HepG2 (cell line): ENCODE measurements around the gene OAF.

ENCODE experiments used
- GLI4 ChIP-seq: sonication (generic); formaldehyde crosslinking; IDR thresholded peaks from 2 replicates; pipeline ENCODE4 v1.5.1; 2020; ENCODE audit warnings: missing genetic modification reagents, mild to moderate bottlenecking, moderate library complexity, borderline replicate concordance
- GPN1 ChIP-seq: sonication (generic); formaldehyde crosslinking; IDR thresholded peaks from 2 replicates; pipeline ENCODE4 v1.5.1; 2020; ENCODE audit warnings: missing genetic modification reagents, borderline replicate concordance
- MBNL3 ChIP-seq: fragments of 250-450 bp; sonication (Bioruptor Pico); conservative IDR thresholded peaks from 2 replicates; pipeline ENCODE4 v1.8.0; 2022; ENCODE audit warnings: mild to moderate bottlenecking, inconsistent platforms
- PHB2 ChIP-seq: fragments of 450-650 bp; IDR thresholded peaks from 2 replicates; pipeline ENCODE4 v1.6.1; 2018; ENCODE audit not compliant: partially characterized antibody
- POLR2A ChIP-seq, 2 experiments: IDR thresholded peaks; 2 replicates each; pipeline ENCODE4 v1.6.1; 2011; ENCODE audit warnings: low read depth in 2 of 2, low read length in 2 of 2, mild to moderate bottlenecking in 1 of 2, moderate library complexity in 1 of 2; ENCODE audit not compliant: insufficient read depth in 1 of 2
- REPIN1 ChIP-seq: sonication (generic); formaldehyde crosslinking; IDR thresholded peaks from 2 replicates; pipeline ENCODE4 v1.8.0; 2022; ENCODE audit warnings: missing genetic modification reagents, low read depth, mild to moderate bottlenecking, borderline replicate concordance
- SMAD9 ChIP-seq: sonication (generic); formaldehyde crosslinking; IDR thresholded peaks from 2 replicates; pipeline ENCODE4 v1.5.1; 2020; ENCODE audit warnings: mild to moderate bottlenecking, missing genetic modification reagents
- ZBTB7A ChIP-seq: sonication (generic); formaldehyde crosslinking; IDR thresholded peaks from 2 replicates; pipeline ENCODE4 v1.8.0; 2022; ENCODE audit warnings: mild to moderate bottlenecking, missing genetic modification reagents
- ZNF546 ChIP-seq: sonication (generic); formaldehyde crosslinking; conservative IDR thresholded peaks from 2 replicates; pipeline ENCODE4 v1.8.1; 2023; ENCODE audit warnings: mild to moderate bottlenecking, missing genetic modification reagents
- TF ChIP-seq, protein P1 (sequence below): sonication (generic); formaldehyde crosslinking; IDR thresholded peaks from 2 replicates; pipeline ENCODE4 v1.4.0; 2020; ENCODE audit warnings: missing genetic modification reagents
- TF ChIP-seq, protein P2 (sequence below): sonication (generic); formaldehyde crosslinking; IDR thresholded peaks from 2 replicates; pipeline ENCODE4 v1.5.0; 2020; ENCODE audit warnings: mild to moderate bottlenecking, missing genetic modification reagents, moderate library complexity

DNA sequence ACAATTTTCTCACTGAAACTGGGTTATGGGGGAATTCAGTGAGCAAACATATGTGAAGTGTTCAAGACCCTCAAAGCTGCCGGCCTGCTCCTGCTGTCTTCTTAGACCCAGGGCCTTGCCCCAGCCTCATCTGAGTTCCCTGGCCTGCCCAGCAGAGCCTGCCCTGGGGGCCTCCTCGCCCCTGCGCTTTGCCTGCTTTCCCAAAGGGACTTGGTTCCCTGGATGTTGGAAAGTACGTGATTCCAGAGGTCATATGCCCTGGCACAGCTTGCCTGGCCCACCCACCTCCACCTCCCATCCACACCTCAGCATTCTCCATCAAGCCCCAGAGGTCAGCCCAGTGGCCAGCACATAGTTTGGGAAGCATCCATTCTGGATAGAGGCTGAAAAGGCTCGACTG is 15.4 kb downstream of the OAF start:
- TF ChIP-seq REPIN1 (CRISPR knock-in tag) (no peak), MBNL3 (CRISPR knock-in tag) (no peak), ZNF546 (CRISPR knock-in tag) (no peak), GPN1 (CRISPR knock-in tag) (no peak), GLI4 (CRISPR knock-in tag) (no peak), PHB2 (no peak), ZBTB7A (CRISPR knock-in tag) (no peak), SMAD9 (no peak), POLR2A (IDR thresholded peaks at IDR 0.05; ENCODE audit: insufficient read depth in 1 of 2, low read depth in 2 of 2, low read length in 2 of 2) (no peak)
- TF ChIP-seq, protein P1, sequence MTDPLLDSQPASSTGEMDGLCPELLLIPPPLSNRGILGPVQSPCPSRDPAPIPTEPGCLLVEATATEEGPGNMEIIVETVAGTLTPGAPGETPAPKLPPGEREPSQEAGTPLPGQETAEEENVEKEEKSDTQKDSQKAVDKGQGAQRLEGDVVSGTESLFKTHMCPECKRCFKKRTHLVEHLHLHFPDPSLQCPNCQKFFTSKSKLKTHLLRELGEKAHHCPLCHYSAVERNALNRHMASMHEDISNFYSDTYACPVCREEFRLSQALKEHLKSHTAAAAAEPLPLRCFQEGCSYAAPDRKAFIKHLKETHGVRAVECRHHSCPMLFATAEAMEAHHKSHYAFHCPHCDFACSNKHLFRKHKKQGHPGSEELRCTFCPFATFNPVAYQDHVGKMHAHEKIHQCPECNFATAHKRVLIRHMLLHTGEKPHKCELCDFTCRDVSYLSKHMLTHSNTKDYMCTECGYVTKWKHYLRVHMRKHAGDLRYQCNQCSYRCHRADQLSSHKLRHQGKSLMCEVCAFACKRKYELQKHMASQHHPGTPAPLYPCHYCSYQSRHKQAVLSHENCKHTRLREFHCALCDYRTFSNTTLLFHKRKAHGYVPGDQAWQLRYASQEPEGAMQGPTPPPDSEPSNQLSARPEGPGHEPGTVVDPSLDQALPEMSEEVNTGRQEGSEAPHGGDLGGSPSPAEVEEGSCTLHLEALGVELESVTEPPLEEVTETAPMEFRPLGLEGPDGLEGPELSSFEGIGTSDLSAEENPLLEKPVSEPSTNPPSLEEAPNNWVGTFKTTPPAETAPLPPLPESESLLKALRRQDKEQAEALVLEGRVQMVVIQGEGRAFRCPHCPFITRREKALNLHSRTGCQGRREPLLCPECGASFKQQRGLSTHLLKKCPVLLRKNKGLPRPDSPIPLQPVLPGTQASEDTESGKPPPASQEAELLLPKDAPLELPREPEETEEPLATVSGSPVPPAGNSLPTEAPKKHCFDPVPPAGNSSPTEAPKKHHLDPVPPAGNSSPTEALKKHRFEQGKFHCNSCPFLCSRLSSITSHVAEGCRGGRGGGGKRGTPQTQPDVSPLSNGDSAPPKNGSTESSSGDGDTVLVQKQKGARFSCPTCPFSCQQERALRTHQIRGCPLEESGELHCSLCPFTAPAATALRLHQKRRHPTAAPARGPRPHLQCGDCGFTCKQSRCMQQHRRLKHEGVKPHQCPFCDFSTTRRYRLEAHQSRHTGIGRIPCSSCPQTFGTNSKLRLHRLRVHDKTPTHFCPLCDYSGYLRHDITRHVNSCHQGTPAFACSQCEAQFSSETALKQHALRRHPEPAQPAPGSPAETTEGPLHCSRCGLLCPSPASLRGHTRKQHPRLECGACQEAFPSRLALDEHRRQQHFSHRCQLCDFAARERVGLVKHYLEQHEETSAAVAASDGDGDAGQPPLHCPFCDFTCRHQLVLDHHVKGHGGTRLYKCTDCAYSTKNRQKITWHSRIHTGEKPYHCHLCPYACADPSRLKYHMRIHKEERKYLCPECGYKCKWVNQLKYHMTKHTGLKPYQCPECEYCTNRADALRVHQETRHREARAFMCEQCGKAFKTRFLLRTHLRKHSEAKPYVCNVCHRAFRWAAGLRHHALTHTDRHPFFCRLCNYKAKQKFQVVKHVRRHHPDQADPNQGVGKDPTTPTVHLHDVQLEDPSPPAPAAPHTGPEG, result no peak
- TF ChIP-seq, protein P2, sequence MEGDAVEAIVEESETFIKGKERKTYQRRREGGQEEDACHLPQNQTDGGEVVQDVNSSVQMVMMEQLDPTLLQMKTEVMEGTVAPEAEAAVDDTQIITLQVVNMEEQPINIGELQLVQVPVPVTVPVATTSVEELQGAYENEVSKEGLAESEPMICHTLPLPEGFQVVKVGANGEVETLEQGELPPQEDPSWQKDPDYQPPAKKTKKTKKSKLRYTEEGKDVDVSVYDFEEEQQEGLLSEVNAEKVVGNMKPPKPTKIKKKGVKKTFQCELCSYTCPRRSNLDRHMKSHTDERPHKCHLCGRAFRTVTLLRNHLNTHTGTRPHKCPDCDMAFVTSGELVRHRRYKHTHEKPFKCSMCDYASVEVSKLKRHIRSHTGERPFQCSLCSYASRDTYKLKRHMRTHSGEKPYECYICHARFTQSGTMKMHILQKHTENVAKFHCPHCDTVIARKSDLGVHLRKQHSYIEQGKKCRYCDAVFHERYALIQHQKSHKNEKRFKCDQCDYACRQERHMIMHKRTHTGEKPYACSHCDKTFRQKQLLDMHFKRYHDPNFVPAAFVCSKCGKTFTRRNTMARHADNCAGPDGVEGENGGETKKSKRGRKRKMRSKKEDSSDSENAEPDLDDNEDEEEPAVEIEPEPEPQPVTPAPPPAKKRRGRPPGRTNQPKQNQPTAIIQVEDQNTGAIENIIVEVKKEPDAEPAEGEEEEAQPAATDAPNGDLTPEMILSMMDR (CRISPR knock-in tag), result no peak
